ENCODE measurements around the gene OR52A1.

- no peak for TF ChIP-seq CTCF (conservative IDR thresholded peaks at IDR 0.05; ENCODE audit: low read length)
- TF ChIP-seq EZH2phosphoT487 (IDR thresholded peaks at IDR 0.05; ENCODE audit: borderline replicate concordance, low read depth, low read length) = no peak
These were observed 41.5 kb upstream of the OR52A1 start for GRCh38 chr11:5196067-5196466.

Data from OCI-LY7 (cell line).